Measurements from ENCODE around the gene NTRK3.

Gene NTRK3

GRCh38 chr15:88179562-88179961, 77.0 kb downstream of the NTRK3 start:
- DNase-seq (ENCODE audit: low spot score), result no peak

- no peak for DNase-seq (ENCODE audit: low spot score)
These were observed 77.9 kb downstream of the NTRK3 start for GRCh38 chr15:88178631-88179030.

- no peak for DNase-seq (ENCODE audit: low spot score)
These were observed 79.1 kb downstream of the NTRK3 start for GRCh38 chr15:88177451-88177850.

DNA sequence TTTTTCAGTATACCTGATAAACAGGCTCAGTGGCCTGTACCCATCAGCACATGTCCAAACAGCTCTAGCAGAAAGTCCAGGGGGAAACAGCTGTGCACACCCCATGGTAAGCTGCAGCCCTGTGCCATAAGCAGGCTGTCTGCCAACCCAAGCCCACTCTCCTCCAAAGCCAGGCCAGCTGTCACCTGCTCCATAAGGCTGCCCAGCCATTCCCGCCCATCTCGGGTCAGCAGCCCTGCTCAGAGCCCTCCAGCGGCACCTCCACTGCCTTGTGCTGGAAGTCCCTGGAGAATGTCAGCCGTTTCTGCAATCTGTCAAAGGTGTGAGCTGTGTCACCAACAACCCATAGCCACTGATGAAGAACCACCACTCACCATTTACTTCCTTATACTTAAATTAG, 82.0 kb downstream of the NTRK3 start:
- DNase-seq (ENCODE audit: low spot score), result no peak

GRCh38 chr15:88166082-88166993, 90.2 kb downstream of the NTRK3 start:
- DNase-seq (ENCODE audit: low spot score), result no peak

- DNase-seq (ENCODE audit: low spot score), result no peak
These were observed 94.9 kb downstream of the NTRK3 start for GRCh38 chr15:88161636-88162035.

- DNase-seq (ENCODE audit: low spot score), result no peak
These were observed 101.2 kb downstream of the NTRK3 start for GRCh38 chr15:88155310-88155709.

DNA sequence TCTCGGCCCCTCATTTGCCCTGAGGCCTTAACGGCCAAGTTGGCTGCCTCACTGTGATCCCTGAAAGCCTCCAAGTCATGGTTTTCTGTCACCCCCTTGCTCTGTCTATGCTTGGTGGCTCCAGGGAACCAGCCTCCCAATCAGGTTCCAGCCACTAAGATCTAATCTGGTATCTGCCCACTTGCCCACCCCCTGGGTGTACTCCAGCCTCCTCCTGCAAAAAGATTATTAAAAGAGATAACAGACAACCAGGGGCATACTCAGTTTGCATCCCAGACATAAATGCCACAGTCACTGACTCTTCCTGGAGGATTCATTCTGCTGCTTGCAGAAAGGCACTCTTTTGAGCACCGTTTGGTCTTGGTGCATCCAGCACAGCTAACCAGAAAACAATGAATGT, 103.9 kb downstream of the NTRK3 start:
- no peak for DNase-seq (ENCODE audit: low spot score)

- DNase-seq (ENCODE audit: low spot score), result no peak
These were observed 108.8 kb downstream of the NTRK3 start for GRCh38 chr15:88147760-88148159.

DNA sequence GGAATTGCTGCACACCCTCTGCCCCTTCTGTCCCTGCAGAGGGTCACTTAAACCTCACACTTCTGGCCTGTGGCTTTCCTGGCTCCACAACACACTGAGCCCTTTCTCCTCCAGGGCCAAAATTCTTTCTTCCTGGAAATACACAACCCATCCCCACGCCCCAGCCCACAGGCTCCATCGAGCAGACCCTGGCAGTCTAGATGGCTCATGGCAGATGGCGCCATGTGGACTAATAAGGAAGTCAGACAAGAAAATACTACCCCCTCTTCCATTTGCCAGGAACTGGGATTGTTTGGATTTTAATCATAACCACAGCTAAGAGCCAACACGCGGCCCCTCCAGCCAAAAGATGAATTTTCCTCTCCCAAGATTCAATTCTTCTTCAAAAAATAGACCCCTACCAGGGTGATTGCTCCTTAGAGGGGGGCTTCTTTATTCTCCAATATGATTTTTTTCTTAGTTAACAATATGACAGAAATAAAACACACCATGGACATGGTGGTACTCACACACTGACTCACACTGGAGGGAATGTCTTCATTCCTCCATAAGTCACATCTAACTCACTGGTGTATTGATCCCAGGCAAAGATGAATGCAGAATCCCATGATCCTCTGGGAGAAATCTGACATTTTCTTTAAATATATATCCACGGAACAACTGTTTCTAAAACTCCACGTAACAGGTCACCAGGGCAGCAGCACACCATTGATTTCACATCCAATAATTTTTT, 111.5 kb downstream of the NTRK3 start:
- no peak for DNase-seq (ENCODE audit: low spot score)

- DNase-seq (ENCODE audit: low spot score), result no peak
These were observed 114.4 kb downstream of the NTRK3 start for GRCh38 chr15:88142121-88142520.

GRCh38 chr15:88141269-88141889, 115.2 kb downstream of the NTRK3 start:
- no peak for DNase-seq (ENCODE audit: low spot score)

DNA sequence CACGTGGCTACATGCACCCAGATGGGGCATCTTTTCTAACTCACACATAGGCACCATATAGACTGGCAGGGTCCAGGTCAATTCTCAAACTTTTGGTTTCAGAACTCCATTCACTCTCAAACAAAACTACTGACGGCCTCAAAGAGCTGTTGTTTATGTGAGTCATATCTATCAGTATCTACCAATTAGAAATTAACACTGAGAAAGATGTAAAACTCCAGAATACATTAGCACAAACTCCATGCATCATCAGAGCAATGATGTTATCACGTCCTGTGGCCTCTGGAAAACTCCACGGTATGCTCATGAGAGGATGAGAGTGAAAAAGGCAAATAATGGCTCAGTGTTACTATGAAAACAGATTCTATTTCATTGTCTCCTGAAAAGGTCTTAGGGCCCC, 116.1 kb downstream of the NTRK3 start:
- DNase-seq (ENCODE audit: low spot score), result no peak

DNA sequence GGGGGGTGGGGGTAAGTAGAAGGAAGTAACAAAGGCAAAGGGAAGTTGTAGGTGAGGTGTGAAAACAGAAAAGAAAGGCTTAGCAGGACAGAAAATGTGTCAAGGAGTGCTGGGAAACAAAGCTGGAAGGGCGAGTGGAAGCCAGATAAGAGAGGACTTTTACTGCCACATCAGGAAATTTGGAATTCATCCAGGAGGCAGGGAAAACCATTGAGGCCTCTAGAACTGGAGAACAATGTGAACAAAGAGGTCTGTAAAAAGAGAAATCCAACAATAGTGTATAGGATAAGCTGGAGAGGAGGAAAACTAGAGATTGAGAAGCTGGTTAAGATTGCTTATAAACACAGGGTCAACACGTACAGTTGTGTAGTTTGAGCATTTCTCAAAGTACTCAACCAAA, 116.6 kb downstream of the NTRK3 start:
- DNase-seq (ENCODE audit: low spot score), result no peak

GRCh38 chr15:88133795-88134194, 122.7 kb downstream of the NTRK3 start:
- no peak for DNase-seq (ENCODE audit: low spot score)

GRCh38 chr15:88132499-88132898, 124.0 kb downstream of the NTRK3 start:
- no peak for DNase-seq (ENCODE audit: low spot score)

DNA sequence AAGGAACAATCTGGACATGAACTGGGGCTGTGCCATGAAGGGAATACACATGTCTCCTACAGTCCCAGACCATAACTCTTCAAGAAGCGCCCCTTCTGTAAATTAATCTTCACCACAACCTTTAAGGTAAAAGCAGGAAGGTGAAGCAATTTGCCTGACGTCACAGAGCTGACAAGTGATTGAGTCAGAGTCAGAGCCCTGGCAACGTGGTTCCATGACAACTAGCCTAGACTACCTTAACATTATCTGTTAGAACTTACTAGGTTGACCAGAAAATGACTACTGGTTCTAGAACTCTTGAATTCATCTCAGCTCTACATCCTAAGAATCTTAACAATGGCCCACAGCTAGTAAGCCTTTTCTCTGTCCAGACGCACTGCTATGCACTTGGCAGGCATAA, 124.6 kb downstream of the NTRK3 start:
- no peak for DNase-seq (ENCODE audit: low spot score)

DNA sequence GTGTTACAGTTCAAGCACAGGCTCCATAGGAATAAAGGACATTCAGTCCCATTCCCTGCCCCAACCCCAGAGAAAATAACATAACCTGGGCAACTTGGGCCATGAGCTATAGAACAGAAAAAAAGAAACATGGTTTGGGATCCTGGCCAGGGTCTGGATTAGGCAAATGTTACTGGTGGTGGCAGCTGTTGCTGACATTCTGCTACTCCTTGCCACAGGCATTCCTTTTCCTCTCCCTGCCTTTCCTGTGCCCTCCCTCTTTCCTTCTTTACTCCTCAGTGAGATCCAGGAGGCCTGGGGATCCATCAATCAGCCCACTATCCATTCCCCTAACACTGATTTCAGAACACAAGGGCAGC, 129.1 kb downstream of the NTRK3 start:
- DNase-seq (ENCODE audit: low spot score), result no peak

DNA sequence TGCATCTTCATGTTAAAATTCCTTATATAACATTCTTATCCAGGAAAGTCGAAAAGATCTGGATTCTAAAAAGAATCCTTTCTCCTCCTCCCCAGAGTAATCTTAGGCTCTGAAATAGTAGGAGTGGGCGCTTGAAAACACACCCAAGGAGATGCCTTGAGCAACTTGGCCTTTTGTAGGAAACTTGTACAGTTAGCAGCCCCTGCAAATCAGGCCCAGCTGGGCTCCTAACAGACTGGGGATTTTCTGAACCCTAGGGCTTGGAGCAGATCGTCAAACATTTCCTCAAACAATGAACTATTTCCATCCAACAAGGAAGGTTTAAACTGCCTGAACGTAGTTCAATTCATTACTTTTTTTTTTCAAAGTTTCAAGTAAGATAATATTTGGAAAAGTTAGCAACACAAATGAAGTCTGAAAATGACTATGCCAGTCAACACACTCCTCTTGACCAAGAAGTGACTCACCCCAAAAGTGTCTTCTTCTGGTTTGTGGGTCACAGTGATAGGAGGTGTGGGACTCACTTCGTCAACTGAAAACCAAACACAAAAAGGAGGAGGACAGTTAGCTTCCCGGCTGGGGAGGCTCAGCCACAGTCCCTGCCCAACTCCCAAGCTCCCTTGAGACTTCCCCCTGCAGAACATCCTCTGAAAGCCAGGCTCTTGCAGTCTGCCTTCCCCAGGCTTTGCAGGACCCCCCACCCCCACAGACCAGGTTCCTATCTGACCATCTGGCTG, 129.7 kb downstream of the NTRK3 start:
- no peak for DNase-seq (ENCODE audit: low spot score)

GRCh38 chr15:88125576-88125975, 131.0 kb downstream of the NTRK3 start:
- no peak for DNase-seq (ENCODE audit: low spot score)

DNA sequence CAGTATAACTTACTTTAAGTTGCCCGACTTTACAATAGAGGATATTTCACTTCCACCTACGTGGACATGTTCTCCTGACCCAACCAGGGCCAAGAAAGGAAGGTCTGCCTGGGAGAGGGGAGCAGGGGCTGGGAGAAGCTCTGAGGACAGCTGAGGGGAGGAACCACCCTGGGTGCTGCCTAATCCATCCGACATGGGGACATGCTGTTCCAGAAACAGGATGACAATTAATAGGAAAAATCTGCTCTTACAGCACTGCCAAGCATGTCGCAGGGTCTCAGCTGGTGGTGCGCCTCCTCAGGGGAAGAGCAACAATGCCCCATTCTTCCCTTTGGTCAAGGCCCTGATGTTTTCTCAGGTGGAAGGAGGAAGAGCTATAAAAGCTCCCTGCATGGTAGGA, 132.3 kb downstream of the NTRK3 start:
- DNase-seq (ENCODE audit: low spot score), result no peak

- no peak for DNase-seq (ENCODE audit: low spot score)
These were observed 134.5 kb downstream of the NTRK3 start for GRCh38 chr15:88121968-88122530.

Measured in hematopoietic multipotent progenitor cell treated with erythropoietin and hydrocortisone succinate and interleukin-3 and kit ligand, for 15 days (in vitro differentiated cells).